Measurements from ENCODE around the gene DLGAP1. TPM values are rescaled to one million over a fixed set of nuclear protein-coding genes. Genes with fewer than 3 reads are reported as not detected.

The DLGAP1 gene
- total and polyA plus RNA-seq, 2 experiments from 2014 or later = 0.13 to 0.22 TPM

DNA sequence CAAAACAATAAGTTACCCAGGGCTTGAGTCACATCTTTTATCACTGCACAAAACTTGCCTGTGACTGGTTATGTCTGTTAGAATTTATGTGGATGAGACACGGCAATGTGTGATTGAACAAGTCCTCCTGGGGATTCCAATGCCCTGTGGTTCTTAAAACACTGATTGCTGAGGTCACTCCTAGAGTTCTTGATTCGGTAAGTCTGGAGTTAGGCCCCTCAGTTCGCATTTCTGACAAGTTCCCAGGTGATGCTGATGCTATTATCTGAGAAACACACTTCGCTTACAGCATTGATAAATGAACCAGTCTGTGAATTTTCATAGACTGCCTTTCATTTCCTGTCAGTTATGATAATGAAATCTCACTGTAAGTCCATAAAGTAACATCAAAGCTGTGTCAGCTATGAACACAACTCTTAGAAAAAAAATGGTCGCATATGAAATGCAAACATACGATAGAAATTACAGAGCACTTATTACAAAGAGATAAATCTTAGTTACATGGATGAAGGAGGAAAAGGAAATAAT, 214.0 kb downstream of the DLGAP1 start:
- H3F3A ChIP-seq (ENCODE audit: insufficient read depth) = no peaks in the 10 kb centered on the region
- H3K9me3 ChIP-seq (ENCODE audit: low read depth) = no peaks in the 10 kb centered on the region
- H3K4me2 ChIP-seq (ENCODE audit: unreplicated experiment) = no peak overlapping the region
- H3K9ac ChIP-seq = no peak overlapping the region
- no peaks in the 10 kb centered on the region for H3K27me3 ChIP-seq (replicated peaks; ENCODE audit: insufficient read depth)
- in situ Hi-C loops (cut with MboI) = no loop called here
- DNase-seq = no peak
- 4 to 6% methylated on average over 6 of the region's 6 CpGs for WGBS, 2 experiments (ENCODE audit: low coverage in 1 of 2, low lambda C conversion rate in 2 of 2, missing lambda C conversion rate in 2 of 2)
- no peaks in the 10 kb centered on the region for H3K79me2 ChIP-seq (ENCODE audit: insufficient read depth)
- H4K20me1 ChIP-seq (ENCODE audit: insufficient read depth) = no peaks in the 10 kb centered on the region
- H2AFZ ChIP-seq = no peak overlapping the region
- H3K27ac ChIP-seq = no peak overlapping the region
- H3K4me1 ChIP-seq (ENCODE audit: insufficient read depth) = no peaks in the 10 kb centered on the region
- no peak overlapping the region for H3K4me3 ChIP-seq
- TF ChIP-seq EZH2 (IDR thresholded peaks at IDR 0.05; ENCODE audit: insufficient read depth, poor library complexity, severe bottlenecking) = no peak
- no peak for TF ChIP-seq EZH2phosphoT487 (IDR thresholded peaks at IDR 0.05; ENCODE audit: insufficient read depth, low read depth)
- H3K36me3 ChIP-seq (ENCODE audit: low read depth) = no peaks in the 10 kb centered on the region
- no peaks in the 10 kb centered on the region for H3K9me2 ChIP-seq (ENCODE audit: insufficient read depth)

GRCh38 chr18:4238966-4239365, 216.1 kb downstream of the DLGAP1 start:
- no peak overlapping the region for H3K4me2 ChIP-seq (ENCODE audit: unreplicated experiment)
- H3K27ac ChIP-seq = no peak overlapping the region
- no peaks in the 10 kb centered on the region for H3K4me1 ChIP-seq (ENCODE audit: insufficient read depth)
- 14 to 15% methylated on average over 1 of the region's 1 CpG for WGBS, 2 experiments (ENCODE audit: low coverage in 1 of 2, low lambda C conversion rate in 2 of 2, missing lambda C conversion rate in 2 of 2)
- in situ Hi-C loops (cut with MboI) = no loop called here
- no peak overlapping the region for H3K4me3 ChIP-seq
- no peaks in the 10 kb centered on the region for H3K27me3 ChIP-seq (replicated peaks; ENCODE audit: insufficient read depth)
- H3F3A ChIP-seq (ENCODE audit: insufficient read depth) = no peaks in the 10 kb centered on the region
- DNase-seq = no peak
- no peak overlapping the region for H3K9ac ChIP-seq
- H4K20me1 ChIP-seq (ENCODE audit: insufficient read depth) = no peaks in the 10 kb centered on the region
- no peaks in the 10 kb centered on the region for H3K36me3 ChIP-seq (ENCODE audit: low read depth)
- no peaks in the 10 kb centered on the region for H3K79me2 ChIP-seq (ENCODE audit: insufficient read depth)
- H3K9me2 ChIP-seq (ENCODE audit: insufficient read depth) = no peaks in the 10 kb centered on the region
- no peaks in the 10 kb centered on the region for H3K9me3 ChIP-seq (ENCODE audit: low read depth)
- TF ChIP-seq EZH2 (IDR thresholded peaks at IDR 0.05; ENCODE audit: insufficient read depth, poor library complexity, severe bottlenecking) = no peak
- no peak for TF ChIP-seq EZH2phosphoT487 (IDR thresholded peaks at IDR 0.05; ENCODE audit: insufficient read depth, low read depth)
- H2AFZ ChIP-seq = no peak overlapping the region

DNA sequence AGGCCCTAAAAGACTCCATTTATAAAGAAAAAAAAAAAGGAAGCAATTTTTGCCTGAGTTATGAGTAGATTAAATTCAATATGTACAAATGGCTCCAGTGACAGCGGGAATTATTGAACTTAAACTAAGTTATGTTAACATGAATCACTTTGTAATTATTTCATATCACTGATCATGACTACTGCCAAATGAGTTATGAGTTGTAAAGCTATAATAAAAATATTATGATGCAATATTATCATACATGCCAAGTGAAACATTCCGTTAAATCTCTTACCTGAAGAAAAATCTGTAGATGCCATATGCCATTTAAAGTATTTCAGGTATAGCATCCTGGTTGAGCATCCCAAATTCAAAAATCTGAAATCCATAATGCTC, 217.5 kb downstream of the DLGAP1 start:
- Histone ChIP-seq H4K20me1 (ENCODE audit: insufficient read depth) (no peaks in the 10 kb centered on the region), H2AFZ (no peak overlapping the region), H3K27ac (no peak overlapping the region), H3K9ac (no peak overlapping the region), H3K9me3 (ENCODE audit: low read depth) (no peaks in the 10 kb centered on the region), H3K4me3 (no peak overlapping the region), H3K4me2 (ENCODE audit: unreplicated experiment) (no peak overlapping the region), H3K36me3 (ENCODE audit: low read depth) (no peaks in the 10 kb centered on the region), H3K27me3 (replicated peaks; ENCODE audit: insufficient read depth) (no peaks in the 10 kb centered on the region), H3F3A (ENCODE audit: insufficient read depth) (no peaks in the 10 kb centered on the region), H3K9me2 (ENCODE audit: insufficient read depth) (no peaks in the 10 kb centered on the region), H3K4me1 (ENCODE audit: insufficient read depth) (no peaks in the 10 kb centered on the region), H3K79me2 (ENCODE audit: insufficient read depth) (no peaks in the 10 kb centered on the region)
- 9 to 10% methylated on average over 2 of the region's 2 CpGs for WGBS, 2 experiments (ENCODE audit: low coverage in 1 of 2, low lambda C conversion rate in 2 of 2, missing lambda C conversion rate in 2 of 2)
- no peak for DNase-seq
- in situ Hi-C loops (cut with MboI) = no loop called here
- TF ChIP-seq EZH2phosphoT487 (IDR thresholded peaks at IDR 0.05; ENCODE audit: insufficient read depth, low read depth) (no peak), EZH2 (IDR thresholded peaks at IDR 0.05; ENCODE audit: insufficient read depth, poor library complexity, severe bottlenecking) (no peak)

- 6 to 10% methylated on average over 11 of the region's 11 CpGs for WGBS, 2 experiments (ENCODE audit: low coverage in 1 of 2, low lambda C conversion rate in 2 of 2, missing lambda C conversion rate in 2 of 2)
- Histone ChIP-seq H3K9me2 (ENCODE audit: insufficient read depth) (no peaks in the 10 kb centered on the region), H3K79me2 (ENCODE audit: insufficient read depth) (no peaks in the 10 kb centered on the region), H3K9ac (no peak overlapping the region), H3K4me1 (ENCODE audit: insufficient read depth) (no peaks in the 10 kb centered on the region), H3K9me3 (ENCODE audit: low read depth) (no peaks in the 10 kb centered on the region), H3K27ac (no peak overlapping the region), H3F3A (ENCODE audit: insufficient read depth) (no peaks in the 10 kb centered on the region), H3K27me3 (replicated peaks; ENCODE audit: insufficient read depth) (no peaks in the 10 kb centered on the region), H3K4me3 (no peak overlapping the region), H2AFZ (no peak overlapping the region), H4K20me1 (ENCODE audit: insufficient read depth) (no peaks in the 10 kb centered on the region), H3K4me2 (ENCODE audit: unreplicated experiment) (no peak overlapping the region), H3K36me3 (ENCODE audit: low read depth) (no peaks in the 10 kb centered on the region)
- no peak for DNase-seq
- in situ Hi-C loops (cut with MboI) = no loop called here
- TF ChIP-seq EZH2 (IDR thresholded peaks at IDR 0.05; ENCODE audit: insufficient read depth, poor library complexity, severe bottlenecking) = no peak
- no peak for TF ChIP-seq EZH2phosphoT487 (IDR thresholded peaks at IDR 0.05; ENCODE audit: insufficient read depth, low read depth)
These were observed 218.0 kb downstream of the DLGAP1 start for GRCh38 chr18:4236940-4237663.
